ENCODE measurements around the gene MINK1.
A peak's percentile ranks its signal among the peaks of the same experiment; 100 is the strongest.

The MINK1 gene

DNA sequence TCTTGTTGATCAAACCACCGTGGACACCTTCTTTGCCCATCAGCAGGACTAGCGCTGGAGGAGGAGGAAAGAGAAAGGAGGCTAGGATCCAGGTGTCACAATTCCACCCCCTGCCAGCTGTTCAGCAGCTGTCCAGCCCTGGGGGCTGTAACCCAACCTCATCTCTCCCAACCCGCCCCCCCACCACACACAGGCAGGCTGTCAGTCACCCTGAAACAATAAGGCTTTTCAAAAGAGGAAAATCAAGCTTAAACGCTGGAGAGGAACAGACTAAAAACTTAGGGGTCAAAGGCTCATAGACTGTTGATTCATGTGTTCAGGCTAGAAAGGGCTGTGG, 112.8 kb downstream of the MINK1 start:
- peaks cover 16% of the 10 kb centered on the region for H3K4me1 ChIP-seq (ENCODE audit: control insufficient read depth, insufficient read depth, low read length)
- H3K9ac ChIP-seq (ENCODE audit: low read depth, low read length): no peak overlapping the region
- peak overlapping the region; percentile 76 for H3K27ac ChIP-seq (ENCODE audit: low read depth, low read length)
- H3K27me3 ChIP-seq (ENCODE audit: control insufficient read depth, insufficient read depth, low read length): no peaks in the 10 kb centered on the region
- peaks cover 51% of the 10 kb centered on the region for H3K36me3 ChIP-seq (ENCODE audit: control insufficient read depth, insufficient read depth, low read length)
- H3K9me3 ChIP-seq (ENCODE audit: control insufficient read depth, insufficient read depth, low read length): no peaks in the 10 kb centered on the region
- peak overlapping the region; percentile 98; the same call in 1 of the 2 replicates for H3K4me3 ChIP-seq (ENCODE audit: low read depth, low read length)

DNA sequence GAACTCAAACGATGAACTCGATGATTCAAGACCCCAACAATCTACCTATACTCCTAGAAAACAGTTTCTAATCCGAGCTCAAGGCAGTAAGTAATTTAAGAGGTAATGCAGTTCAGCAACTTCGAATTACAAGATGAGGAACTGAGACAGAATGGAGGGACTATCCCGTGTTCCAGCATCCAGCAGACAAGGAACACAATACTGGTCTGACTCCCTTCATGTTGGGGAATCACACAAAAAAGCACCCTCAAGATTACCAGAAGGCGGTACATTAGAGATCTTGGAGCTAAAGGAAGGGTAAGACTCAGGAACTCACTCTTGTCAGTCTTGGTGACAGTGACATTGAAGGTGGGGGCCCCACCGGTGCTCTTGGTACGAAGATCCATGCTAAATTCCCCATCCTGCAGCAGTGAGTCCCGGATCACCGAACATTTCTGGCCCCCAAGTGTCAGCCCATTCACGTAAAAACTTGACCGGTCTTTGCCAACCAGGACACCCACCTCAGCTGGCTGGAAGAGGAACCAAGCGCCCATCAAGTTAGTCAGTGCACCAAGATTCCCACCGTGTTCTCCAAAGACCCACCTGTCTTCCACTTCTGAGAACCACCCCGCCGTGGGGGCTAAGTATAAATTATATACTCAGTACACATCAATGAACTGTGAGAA, 113.3 kb downstream of the MINK1 start:
- H3K4me3 ChIP-seq (ENCODE audit: low read depth, low read length): peak overlapping the region; percentile 98
- peaks cover 51% of the 10 kb centered on the region for H3K36me3 ChIP-seq (ENCODE audit: control insufficient read depth, insufficient read depth, low read length)
- H3K9ac ChIP-seq (ENCODE audit: low read depth, low read length): peak overlapping the region; percentile 80
- no peaks in the 10 kb centered on the region for H3K27me3 ChIP-seq (ENCODE audit: control insufficient read depth, insufficient read depth, low read length)
- H3K27ac ChIP-seq (ENCODE audit: low read depth, low read length): peak overlapping the region; percentile 100
- H3K4me1 ChIP-seq (ENCODE audit: control insufficient read depth, insufficient read depth, low read length): peaks cover 18% of the 10 kb centered on the region
- H3K9me3 ChIP-seq (ENCODE audit: control insufficient read depth, insufficient read depth, low read length): no peaks in the 10 kb centered on the region

DNA sequence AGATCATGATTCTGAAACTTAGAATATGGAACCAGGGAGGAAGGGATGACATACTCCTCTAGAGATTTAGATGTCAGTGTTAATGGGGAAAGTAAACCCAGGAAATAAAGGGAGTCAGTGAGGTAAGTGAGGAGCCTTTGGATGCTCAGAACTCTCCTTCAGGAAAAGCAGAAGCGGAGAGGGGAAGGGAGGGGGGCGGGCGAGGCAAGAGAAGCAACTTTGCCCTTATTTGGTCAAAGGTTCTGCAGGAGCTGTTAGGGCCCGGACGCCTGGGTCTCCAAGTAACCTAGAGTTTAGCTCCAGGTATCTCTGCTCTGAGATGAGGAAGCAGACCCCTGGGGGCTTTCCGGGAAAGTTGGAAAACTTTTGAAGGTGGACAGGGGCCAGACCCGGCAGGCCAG, 113.9 kb downstream of the MINK1 start:
- peaks cover 22% of the 10 kb centered on the region for H3K4me1 ChIP-seq (ENCODE audit: control insufficient read depth, insufficient read depth, low read length)
- no peaks in the 10 kb centered on the region for H3K9me3 ChIP-seq (ENCODE audit: control insufficient read depth, insufficient read depth, low read length)
- H3K27me3 ChIP-seq (ENCODE audit: control insufficient read depth, insufficient read depth, low read length): no peaks in the 10 kb centered on the region
- H3K4me3 ChIP-seq (ENCODE audit: low read depth, low read length): peak overlapping the region; percentile 98
- peaks cover 49% of the 10 kb centered on the region for H3K36me3 ChIP-seq (ENCODE audit: control insufficient read depth, insufficient read depth, low read length)
- peak overlapping the region; percentile 80 for H3K9ac ChIP-seq (ENCODE audit: low read depth, low read length)
- peak overlapping the region; percentile 100 for H3K27ac ChIP-seq (ENCODE audit: low read depth, low read length)
